HepG2 (cell line): ENCODE data around the gene SCUBE1. TPM values are rescaled to one million over a fixed set of nuclear protein-coding genes. Genes with fewer than 3 reads are reported as not detected.
A peak's percentile ranks its signal among the peaks of the same experiment; 100 is the strongest.

Source experiments
- ATF7-NPFF ChIP-seq: sonication (generic); formaldehyde crosslinking; IDR thresholded peaks from 2 replicates; pipeline ENCODE4 v1.8.1; 2023; ENCODE audit warnings: mild to moderate bottlenecking, low read depth, missing genetic modification reagents, moderate library complexity
- KLF15 ChIP-seq: sonication (generic); formaldehyde crosslinking; IDR thresholded peaks from 2 replicates; pipeline ENCODE4 v1.8.1; 2023; ENCODE audit warnings: borderline replicate concordance, mild to moderate bottlenecking, inconsistent platforms, missing genetic modification reagents, mixed read lengths
- MEIS1 ChIP-seq: sonication (generic); formaldehyde crosslinking; IDR thresholded peaks from 2 replicates; pipeline ENCODE4 v1.9.0; 2021; ENCODE audit warnings: mild to moderate bottlenecking, missing genetic modification reagents, moderate library complexity, borderline replicate concordance
- PAX8 ChIP-seq: sonication (generic); formaldehyde crosslinking; IDR thresholded peaks from 2 replicates; pipeline ENCODE4 v1.8.0; 2022; ENCODE audit warnings: mild to moderate bottlenecking, missing genetic modification reagents, borderline replicate concordance
- PHF21A ChIP-seq: sonication (generic); formaldehyde crosslinking; IDR thresholded peaks from 2 replicates; pipeline ENCODE4 v1.5.0; 2020; ENCODE audit warnings: mild to moderate bottlenecking, missing genetic modification reagents
- SSRP1 ChIP-seq: IDR thresholded peaks from 2 replicates; pipeline ENCODE4 v1.6.1; 2016; ENCODE audit warnings: control low read depth
- polyA plus RNA-seq, 8 experiments: library from polyadenylated mRNA; depleted of rRNA in 3 of 8; stranded (reverse) in 7 of 8; unstranded in 1 of 8; fragments of >200 nt; fragmentation: Illumina TruSeq in 4 of 8; extraction: Trizol in 4 of 8; gene quantifications; 2 replicates each; pipeline versions ENCODE4 v1.2.1 to v1.2.3, GENCODE V29; 2011 to 2016; ENCODE audit warnings: low read depth in 4 of 8, missing spikeins in 1 of 8, mixed read lengths in 1 of 8; ENCODE audit not compliant: insufficient read depth in 1 of 8
- total RNA-seq, 5 experiments: library from RNA; depleted of rRNA; stranded (reverse); fragments of >200 nt; fragmentation: Illumina TruSeq; extraction: Trizol; gene quantifications; 2 replicates each; pipeline ENCODE4 v1.2.3, GENCODE V29; 2016; ENCODE audit warnings: low read depth in 1 of 5
- TF ChIP-seq, protein P1 (sequence below): sonication (generic); formaldehyde crosslinking; IDR thresholded peaks from 2 replicates; pipeline ENCODE4 v1.5.0; 2020; ENCODE audit warnings: mild to moderate bottlenecking, low read depth, missing genetic modification reagents, borderline replicate concordance
- TF ChIP-seq, protein P2 (sequence below): sonication (generic); formaldehyde crosslinking; IDR thresholded peaks from 2 replicates; pipeline ENCODE4 v1.5.1; 2020; ENCODE audit warnings: missing genetic modification reagents, mild to moderate bottlenecking, borderline replicate concordance
- TF ChIP-seq, protein P3 (sequence below): IDR thresholded peaks from 2 replicates; pipeline ENCODE4 v1.6.1; 2018; ENCODE audit warnings: missing genetic modification reagents
- TF ChIP-seq, protein P4 (sequence below): sonication (generic); formaldehyde crosslinking; IDR thresholded peaks from 2 replicates; pipeline ENCODE4 v1.4.0; 2020; ENCODE audit warnings: mild to moderate bottlenecking, missing genetic modification reagents
- TF ChIP-seq, protein P5 (sequence below): IDR thresholded peaks from 2 replicates; pipeline ENCODE4 v1.6.1; 2016; ENCODE audit warnings: missing compliant biosample characterization, missing genetic modification reagents, borderline replicate concordance
- TF ChIP-seq, protein P6 (sequence below): sonication (generic); formaldehyde crosslinking; IDR thresholded peaks from 2 replicates; pipeline ENCODE4 v1.4.0; 2020; ENCODE audit warnings: missing genetic modification reagents; ENCODE audit errors: not compliant biosample characterization

SCUBE1 gene
- total and polyA plus RNA-seq, 2 of the 13 experiments (the other 11 are each of a cell fraction or from before 2014, with no cell fraction given), result under 0.01 to 0.05 TPM

DNA sequence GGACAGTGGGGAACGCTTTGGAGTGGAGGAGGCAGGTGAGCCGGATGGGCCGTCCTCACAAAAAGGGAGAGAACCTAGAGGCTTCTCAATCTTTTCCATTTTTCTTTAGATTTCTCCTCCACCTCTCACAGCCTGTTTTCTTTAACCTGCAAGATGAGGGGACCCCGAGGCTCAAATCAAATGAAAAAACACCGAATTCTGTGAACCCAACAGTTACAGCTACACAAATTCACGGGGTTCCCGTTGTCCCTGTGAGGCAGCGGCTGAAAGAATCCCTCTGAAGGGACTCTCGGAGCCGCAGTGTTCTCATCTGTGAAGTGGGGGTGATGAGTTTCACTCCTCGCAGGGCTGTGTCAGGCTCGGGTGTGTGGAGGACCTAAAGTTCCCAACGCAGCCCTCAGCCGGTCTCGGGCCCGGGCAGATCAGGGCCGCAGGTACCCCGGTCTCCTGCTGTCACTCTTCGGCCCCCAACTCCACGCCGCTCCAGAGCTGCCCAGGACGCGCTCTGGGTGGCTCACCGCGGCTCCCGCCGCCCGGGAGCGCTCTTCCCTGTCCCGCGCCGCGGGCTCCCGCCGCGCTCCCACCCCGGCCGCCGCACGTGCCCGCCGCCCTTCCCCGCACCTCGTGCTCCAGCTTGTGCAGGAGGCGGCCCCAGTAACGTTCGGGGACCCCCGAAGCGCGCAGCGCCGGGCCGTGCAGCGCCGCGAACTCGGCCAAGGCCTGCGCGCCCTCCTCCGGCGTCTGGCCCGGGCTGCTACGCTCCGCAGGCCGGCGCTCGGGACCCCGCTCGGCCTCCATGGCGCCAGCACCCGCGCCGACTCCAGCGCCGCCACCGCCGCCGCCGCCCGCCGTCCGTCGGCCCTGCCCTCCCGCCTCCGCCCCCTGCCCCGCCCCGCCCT lies 156.7 kb downstream of the SCUBE1 start, which contains the start of gene TTLL12 (continued):
- TF ChIP-seq, protein P1, sequence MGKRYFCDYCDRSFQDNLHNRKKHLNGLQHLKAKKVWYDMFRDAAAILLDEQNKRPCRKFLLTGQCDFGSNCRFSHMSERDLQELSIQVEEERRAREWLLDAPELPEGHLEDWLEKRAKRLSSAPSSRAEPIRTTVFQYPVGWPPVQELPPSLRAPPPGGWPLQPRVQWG (CRISPR knock-in tag), result no peak
- TF ChIP-seq, protein P2, sequence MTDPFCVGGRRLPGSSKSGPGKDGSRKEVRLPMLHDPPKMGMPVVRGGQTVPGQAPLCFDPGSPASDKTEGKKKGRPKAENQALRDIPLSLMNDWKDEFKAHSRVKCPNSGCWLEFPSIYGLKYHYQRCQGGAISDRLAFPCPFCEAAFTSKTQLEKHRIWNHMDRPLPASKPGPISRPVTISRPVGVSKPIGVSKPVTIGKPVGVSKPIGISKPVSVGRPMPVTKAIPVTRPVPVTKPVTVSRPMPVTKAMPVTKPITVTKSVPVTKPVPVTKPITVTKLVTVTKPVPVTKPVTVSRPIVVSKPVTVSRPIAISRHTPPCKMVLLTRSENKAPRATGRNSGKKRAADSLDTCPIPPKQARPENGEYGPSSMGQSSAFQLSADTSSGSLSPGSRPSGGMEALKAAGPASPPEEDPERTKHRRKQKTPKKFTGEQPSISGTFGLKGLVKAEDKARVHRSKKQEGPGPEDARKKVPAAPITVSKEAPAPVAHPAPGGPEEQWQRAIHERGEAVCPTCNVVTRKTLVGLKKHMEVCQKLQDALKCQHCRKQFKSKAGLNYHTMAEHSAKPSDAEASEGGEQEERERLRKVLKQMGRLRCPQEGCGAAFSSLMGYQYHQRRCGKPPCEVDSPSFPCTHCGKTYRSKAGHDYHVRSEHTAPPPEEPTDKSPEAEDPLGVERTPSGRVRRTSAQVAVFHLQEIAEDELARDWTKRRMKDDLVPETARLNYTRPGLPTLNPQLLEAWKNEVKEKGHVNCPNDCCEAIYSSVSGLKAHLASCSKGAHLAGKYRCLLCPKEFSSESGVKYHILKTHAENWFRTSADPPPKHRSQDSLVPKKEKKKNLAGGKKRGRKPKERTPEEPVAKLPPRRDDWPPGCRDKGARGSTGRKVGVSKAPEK (CRISPR knock-in tag), result no peak
- no peak for TF ChIP-seq PHF21A
- no peak for TF ChIP-seq PAX8 (CRISPR knock-in tag)
- no peak for TF ChIP-seq SSRP1 (CRISPR knock-in tag)
- TF ChIP-seq MEIS1 (CRISPR knock-in tag), result no peak
- TF ChIP-seq, protein P3, sequence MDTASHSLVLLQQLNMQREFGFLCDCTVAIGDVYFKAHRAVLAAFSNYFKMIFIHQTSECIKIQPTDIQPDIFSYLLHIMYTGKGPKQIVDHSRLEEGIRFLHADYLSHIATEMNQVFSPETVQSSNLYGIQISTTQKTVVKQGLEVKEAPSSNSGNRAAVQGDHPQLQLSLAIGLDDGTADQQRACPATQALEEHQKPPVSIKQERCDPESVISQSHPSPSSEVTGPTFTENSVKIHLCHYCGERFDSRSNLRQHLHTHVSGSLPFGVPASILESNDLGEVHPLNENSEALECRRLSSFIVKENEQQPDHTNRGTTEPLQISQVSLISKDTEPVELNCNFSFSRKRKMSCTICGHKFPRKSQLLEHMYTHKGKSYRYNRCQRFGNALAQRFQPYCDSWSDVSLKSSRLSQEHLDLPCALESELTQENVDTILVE (CRISPR knock-in tag), result no peak
- no peak for TF ChIP-seq KLF15 (CRISPR knock-in tag)
- TF ChIP-seq, protein P4, sequence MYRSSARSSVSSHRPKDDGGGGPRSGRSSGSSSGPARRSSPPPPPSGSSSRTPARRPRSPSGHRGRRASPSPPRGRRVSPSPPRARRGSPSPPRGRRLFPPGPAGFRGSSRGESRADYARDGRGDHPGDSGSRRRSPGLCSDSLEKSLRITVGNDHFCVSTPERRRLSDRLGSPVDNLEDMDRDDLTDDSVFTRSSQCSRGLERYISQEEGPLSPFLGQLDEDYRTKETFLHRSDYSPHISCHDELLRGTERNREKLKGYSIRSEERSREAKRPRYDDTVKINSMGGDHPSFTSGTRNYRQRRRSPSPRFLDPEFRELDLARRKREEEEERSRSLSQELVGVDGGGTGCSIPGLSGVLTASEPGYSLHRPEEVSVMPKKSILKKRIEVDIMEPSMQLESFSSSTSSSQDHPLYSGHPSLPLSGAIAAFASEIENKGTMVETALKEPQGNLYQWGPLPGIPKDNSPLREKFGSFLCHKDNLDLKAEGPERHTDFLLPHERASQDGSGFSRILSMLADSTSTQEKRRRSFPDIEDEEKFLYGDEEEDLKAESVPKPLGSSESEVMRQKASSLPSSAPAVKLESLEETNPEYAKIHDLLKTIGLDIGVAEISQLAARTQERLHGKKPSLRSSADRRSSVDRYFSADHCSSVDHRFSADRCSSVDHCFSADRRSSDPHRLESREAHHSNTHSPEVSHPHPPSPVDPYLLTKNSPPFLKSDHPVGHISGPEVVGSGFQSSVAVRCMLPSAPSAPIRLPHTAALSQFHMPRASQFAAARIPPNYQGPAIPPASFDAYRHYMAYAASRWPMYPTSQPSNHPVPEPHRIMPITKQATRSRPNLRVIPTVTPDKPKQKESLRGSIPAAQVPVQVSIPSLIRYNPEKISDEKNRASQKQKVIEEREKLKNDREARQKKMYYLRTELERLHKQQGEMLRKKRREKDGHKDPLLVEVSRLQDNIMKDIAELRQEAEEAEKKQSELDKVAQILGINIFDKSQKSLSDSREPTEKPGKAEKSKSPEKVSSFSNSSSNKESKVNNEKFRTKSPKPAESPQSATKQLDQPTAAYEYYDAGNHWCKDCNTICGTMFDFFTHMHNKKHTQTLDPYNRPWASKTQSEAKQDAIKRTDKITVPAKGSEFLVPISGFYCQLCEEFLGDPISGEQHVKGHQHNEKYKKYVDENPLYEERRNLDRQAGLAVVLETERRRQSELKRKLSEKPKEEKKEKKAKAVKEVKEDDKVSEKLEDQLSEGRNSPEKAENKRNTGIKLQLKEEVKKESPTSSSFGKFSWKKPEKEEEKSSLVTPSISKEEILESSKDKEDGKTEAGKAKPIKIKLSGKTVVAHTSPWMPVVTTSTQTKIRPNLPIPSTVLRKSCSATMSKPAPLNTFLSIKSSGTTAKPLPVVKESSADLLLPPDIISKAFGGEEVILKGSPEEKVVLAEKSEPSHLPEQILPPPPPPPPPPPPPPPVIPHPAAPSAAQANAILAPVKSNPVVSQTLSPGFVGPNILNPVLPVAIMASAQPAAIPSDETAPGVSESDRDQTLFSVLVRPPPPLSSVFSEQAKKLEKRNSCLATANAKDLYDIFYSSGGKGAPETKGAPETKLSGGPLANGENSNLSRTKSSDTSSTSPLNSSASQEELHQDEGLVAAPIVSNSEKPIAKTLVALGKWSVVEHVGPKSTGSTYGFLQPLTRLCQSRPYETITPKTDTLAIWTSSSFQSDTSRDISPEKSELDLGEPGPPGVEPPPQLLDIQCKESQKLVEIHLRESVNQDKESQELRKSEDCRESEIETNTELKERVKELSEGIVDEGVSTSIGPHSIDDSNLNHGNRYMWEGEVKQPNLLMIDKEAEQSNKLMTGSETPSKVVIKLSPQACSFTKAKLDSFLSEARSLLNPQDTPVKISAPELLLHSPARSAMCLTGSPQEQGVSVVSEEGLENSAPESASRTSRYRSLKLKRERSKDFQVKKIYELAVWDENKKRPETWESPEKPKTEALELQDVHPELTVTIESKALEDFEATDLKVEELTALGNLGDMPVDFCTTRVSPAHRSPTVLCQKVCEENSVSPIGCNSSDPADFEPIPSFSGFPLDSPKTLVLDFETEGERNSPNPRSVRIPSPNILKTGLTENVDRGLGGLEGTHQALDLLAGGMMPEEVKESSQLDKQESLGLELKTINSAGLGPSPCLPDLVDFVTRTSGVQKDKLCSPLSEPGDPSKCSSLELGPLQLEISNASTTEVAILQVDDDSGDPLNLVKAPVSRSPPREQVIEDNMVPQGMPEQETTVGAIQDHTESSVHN (CRISPR knock-in tag), result no peak
- TF ChIP-seq, protein P5, sequence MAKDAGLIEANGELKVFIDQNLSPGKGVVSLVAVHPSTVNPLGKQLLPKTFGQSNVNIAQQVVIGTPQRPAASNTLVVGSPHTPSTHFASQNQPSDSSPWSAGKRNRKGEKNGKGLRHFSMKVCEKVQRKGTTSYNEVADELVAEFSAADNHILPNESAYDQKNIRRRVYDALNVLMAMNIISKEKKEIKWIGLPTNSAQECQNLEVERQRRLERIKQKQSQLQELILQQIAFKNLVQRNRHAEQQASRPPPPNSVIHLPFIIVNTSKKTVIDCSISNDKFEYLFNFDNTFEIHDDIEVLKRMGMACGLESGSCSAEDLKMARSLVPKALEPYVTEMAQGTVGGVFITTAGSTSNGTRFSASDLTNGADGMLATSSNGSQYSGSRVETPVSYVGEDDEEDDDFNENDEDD, result peak; percentile 49; the same call in 1 of the 2 replicates
- peak; percentile 86; the same call in 1 of the 2 replicates for TF ChIP-seq ATF7-NPFF (CRISPR knock-in tag)
- TF ChIP-seq, protein P6, sequence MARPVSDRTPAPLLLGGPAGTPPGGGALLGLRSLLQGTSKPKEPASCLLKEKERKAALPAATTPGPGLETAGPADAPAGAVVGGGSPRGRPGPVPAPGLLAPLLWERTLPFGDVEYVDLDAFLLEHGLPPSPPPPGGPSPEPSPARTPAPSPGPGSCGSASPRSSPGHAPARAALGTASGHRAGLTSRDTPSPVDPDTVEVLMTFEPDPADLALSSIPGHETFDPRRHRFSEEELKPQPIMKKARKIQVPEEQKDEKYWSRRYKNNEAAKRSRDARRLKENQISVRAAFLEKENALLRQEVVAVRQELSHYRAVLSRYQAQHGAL, result no peak
